PFSK-1 (cell line): Measurements from ENCODE around the gene KSR2. TPM values are rescaled to one million over a fixed set of nuclear protein-coding genes. Genes with fewer than 3 reads are reported as not detected.

Experiments used
- FOXP2 ChIP-seq: optimal IDR thresholded peaks from 2 replicates; pipeline ENCODE3; 2011; ENCODE audit warnings: borderline replicate concordance, control low read depth, inconsistent platforms; ENCODE audit not compliant: insufficient read depth; ENCODE audit errors: extremely low read length, extremely low read depth
- POLR2AphosphoS5 ChIP-seq: IDR thresholded peaks from 2 replicates; pipeline ENCODE4 v1.6.1; 2012; ENCODE audit warnings: low read depth, mild to moderate bottlenecking, control low read depth, low read length, moderate library complexity
- SIN3A ChIP-seq: IDR thresholded peaks from 2 replicates; pipeline ENCODE4 v1.6.1; 2012; ENCODE audit warnings: mild to moderate bottlenecking, low read length, moderate library complexity, borderline replicate concordance; ENCODE audit not compliant: insufficient read depth
- TAF1 ChIP-seq: IDR thresholded peaks from 2 replicates; pipeline ENCODE4 v1.6.1; 2012; ENCODE audit warnings: low read length, control low read depth, borderline replicate concordance; ENCODE audit not compliant: insufficient read depth
- polyA plus RNA-seq: library from polyadenylated mRNA; unstranded; fragments of >200 nt; gene quantifications from one replicate; pipeline ENCODE4 v1.2.1, GENCODE V29; 2012; ENCODE audit warnings: low read depth, missing spikeins; ENCODE audit not compliant: insufficient read length
- TF ChIP-seq, protein P1 (sequence below), 2 experiments: IDR thresholded peaks; 2 replicates each; pipeline versions ENCODE4 v1.6.1 to v1.8.0; 2011 to 2012; ENCODE audit warnings: low read depth in 2 of 2, low read length in 2 of 2, control low read depth in 1 of 2, inconsistent platforms in 1 of 2, mild to moderate bottlenecking in 1 of 2, moderate library complexity in 1 of 2; ENCODE audit not compliant: insufficient read depth in 1 of 2

The KSR2 gene
- not detected for polyA plus RNA-seq

DNA sequence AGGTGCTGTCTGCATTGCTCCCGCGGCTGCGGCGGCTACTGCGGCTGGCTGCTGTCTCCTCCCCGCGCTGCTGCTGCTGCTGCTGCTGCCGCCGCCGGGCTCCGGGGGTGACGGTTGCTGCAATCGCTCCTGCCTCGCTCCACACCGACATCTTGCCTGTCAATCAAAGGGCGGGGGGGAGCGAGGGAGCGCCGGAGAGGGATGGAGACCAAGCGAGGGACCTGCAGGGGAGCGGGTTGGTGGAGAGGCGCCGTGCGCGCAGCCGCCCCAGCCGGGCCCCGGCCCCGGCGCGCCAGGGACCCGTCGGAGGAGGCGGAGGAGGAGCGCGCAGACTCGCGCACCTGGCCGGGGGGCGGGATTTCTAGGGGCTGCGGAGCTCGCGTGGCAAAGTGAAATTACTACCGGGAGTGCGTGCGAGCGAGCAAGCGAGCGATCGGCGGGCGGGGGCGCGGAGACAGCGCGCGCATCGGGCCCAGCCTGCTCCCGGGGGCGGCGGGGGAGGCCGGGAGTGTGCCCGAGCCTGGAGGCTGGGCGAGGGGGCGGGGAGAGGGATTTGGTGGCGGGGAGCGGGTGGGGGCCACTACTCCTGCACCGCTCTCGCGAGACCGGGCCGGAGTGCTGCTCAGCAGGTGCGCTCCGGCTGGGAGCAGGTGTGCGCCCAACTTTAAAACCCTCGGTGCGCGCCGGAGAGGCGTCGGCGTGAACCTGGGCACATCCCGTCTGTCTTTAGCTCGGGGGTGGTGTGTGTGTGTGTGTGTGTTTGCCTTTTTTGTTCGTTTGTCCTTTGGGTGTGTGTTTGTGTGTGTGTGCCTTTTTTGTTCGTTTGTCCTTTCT lies at the start of gene KSR2:
TSS of gene KSR2 (minus strand) at position 165 of the 834 bp plus-strand sequence. CDS start 735 bp downstream, outside the sequence.
- TF ChIP-seq POLR2AphosphoS5 (no peak), SIN3A (no peak), TAF1 (no peak), FOXP2 (no peak)
- TF ChIP-seq, protein P1, sequence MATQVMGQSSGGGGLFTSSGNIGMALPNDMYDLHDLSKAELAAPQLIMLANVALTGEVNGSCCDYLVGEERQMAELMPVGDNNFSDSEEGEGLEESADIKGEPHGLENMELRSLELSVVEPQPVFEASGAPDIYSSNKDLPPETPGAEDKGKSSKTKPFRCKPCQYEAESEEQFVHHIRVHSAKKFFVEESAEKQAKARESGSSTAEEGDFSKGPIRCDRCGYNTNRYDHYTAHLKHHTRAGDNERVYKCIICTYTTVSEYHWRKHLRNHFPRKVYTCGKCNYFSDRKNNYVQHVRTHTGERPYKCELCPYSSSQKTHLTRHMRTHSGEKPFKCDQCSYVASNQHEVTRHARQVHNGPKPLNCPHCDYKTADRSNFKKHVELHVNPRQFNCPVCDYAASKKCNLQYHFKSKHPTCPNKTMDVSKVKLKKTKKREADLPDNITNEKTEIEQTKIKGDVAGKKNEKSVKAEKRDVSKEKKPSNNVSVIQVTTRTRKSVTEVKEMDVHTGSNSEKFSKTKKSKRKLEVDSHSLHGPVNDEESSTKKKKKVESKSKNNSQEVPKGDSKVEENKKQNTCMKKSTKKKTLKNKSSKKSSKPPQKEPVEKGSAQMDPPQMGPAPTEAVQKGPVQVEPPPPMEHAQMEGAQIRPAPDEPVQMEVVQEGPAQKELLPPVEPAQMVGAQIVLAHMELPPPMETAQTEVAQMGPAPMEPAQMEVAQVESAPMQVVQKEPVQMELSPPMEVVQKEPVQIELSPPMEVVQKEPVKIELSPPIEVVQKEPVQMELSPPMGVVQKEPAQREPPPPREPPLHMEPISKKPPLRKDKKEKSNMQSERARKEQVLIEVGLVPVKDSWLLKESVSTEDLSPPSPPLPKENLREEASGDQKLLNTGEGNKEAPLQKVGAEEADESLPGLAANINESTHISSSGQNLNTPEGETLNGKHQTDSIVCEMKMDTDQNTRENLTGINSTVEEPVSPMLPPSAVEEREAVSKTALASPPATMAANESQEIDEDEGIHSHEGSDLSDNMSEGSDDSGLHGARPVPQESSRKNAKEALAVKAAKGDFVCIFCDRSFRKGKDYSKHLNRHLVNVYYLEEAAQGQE (IDR thresholded peaks at IDR 0.05; ENCODE audit: insufficient read depth in 1 of 2, low read depth in 2 of 2, low read length in 2 of 2): no peak

- TF ChIP-seq, protein P1 (IDR thresholded peaks at IDR 0.05; ENCODE audit: insufficient read depth in 1 of 2, low read depth in 2 of 2, low read length in 2 of 2): no peak
- TF ChIP-seq POLR2AphosphoS5: no peak
- TF ChIP-seq SIN3A: no peak
- TF ChIP-seq TAF1: no peak
- TF ChIP-seq FOXP2: no peak
Observed at GRCh38 chr12:118017926-118018325, 49.1 kb upstream of the KSR2 start.

GRCh38 chr12:118016424-118017264 lies 47.9 kb upstream of the KSR2 start, which contains the start of gene RFC5:
Gene RFC5 (plus strand): TSS chr12:118016703. CDS start chr12:118016828, 125 bp downstream.
- TF ChIP-seq TAF1 (peak; percentile 84; the same call in 1 of the 2 replicates), FOXP2 (peak; percentile 32), SIN3A (peak; percentile 91), POLR2AphosphoS5 (peak; percentile 85)
- TF ChIP-seq, protein P1 (IDR thresholded peaks at IDR 0.05; ENCODE audit: insufficient read depth in 1 of 2, low read depth in 2 of 2, low read length in 2 of 2): no peak

DNA sequence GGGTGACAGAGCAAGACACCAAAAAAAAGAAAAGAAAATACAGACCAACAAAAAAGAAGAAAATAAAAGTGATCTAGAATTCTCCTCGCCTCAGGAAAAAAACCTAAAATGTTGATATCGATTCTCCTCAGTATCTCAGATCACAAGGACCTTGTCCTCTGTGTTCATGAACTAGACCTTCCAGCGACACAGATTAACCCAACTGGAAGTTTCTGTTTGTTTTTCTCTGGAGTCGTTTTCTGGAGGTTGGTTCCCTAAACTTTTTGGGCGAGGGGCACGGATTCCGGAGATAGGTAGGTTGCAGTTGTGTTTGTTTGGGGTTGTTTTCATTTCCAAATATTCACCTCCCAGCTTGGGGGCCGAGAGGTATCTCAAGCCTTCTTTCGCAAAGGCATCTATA lies 47.2 kb upstream of the KSR2 start:
- TF ChIP-seq FOXP2 (no peak), POLR2AphosphoS5 (no peak), TAF1 (no peak), SIN3A (no peak)
- TF ChIP-seq, protein P1 (IDR thresholded peaks at IDR 0.05; ENCODE audit: insufficient read depth in 1 of 2, low read depth in 2 of 2, low read length in 2 of 2): no peak
